MCF 10A (cell line): ENCODE results near the gene SETBP1. TPM values are rescaled to one million over a fixed set of nuclear protein-coding genes. Genes with fewer than 3 reads are reported as not detected.

Experiments
- BruUV-seq: library from RNA; stranded (reverse); fragments of 400-500 nt; replicated peaks from 2 replicates; lab custom pipeline; 2021; lab: Mats Ljungman, UMichigan
- CTCF ChIA-PET: fragments of 300-600 bp; sonication (Branson Sonifier 250); formaldehyde crosslinking; extraction: SDS; loops from one replicate; lab custom pipeline; 2021; ENCODE audit warnings: antibody characterized with exemption, inconsistent platforms; lab: Yijun Ruan, JAX
- POLR2A ChIA-PET: fragments of 300-600, 350-650 bp; sonication (Branson Sonifier 250); formaldehyde crosslinking; extraction: SDS; loops from one replicate; lab custom pipeline; 2020; ENCODE audit warnings: antibody characterized with exemption, inconsistent platforms; lab: Yijun Ruan, JAX
- DNase-seq: peaks from one replicate; pipeline ENCODE4 v3.0.0-alpha.2; 2018; ENCODE audit not compliant: unreplicated experiment
- H3K27ac Mint-ChIP-seq: one replicate; pipeline ENCODE4 v1.8.0; 2022; ENCODE audit warnings: mild to moderate bottlenecking, low read depth, mixed read lengths; ENCODE audit not compliant: unreplicated experiment
- H3K27me3 Mint-ChIP-seq: one replicate; pipeline ENCODE4 v1.8.0; 2022; ENCODE audit warnings: mixed read lengths; ENCODE audit not compliant: insufficient read depth, unreplicated experiment
- H3K36me3 Mint-ChIP-seq: one replicate; pipeline ENCODE4 v1.8.0; 2022; ENCODE audit warnings: mild to moderate bottlenecking, moderate library complexity, mixed read lengths; ENCODE audit not compliant: insufficient read depth, unreplicated experiment
- H3K4me1 Mint-ChIP-seq: one replicate; pipeline ENCODE4 v1.8.0; 2022; ENCODE audit warnings: mixed read lengths; ENCODE audit not compliant: insufficient read depth, unreplicated experiment
- H3K4me3 Mint-ChIP-seq: one replicate; pipeline ENCODE4 v1.8.0; 2022; ENCODE audit warnings: mild to moderate bottlenecking, moderate library complexity, mixed read lengths; ENCODE audit not compliant: unreplicated experiment
- H3K9me3 Mint-ChIP-seq: one replicate; pipeline ENCODE4 v1.8.0; 2022; ENCODE audit warnings: mixed read lengths; ENCODE audit not compliant: unreplicated experiment
- CTCF ChIP-seq: fragments of 200-600 bp; IDR thresholded peaks from one replicate; pipeline ENCODE4 v1.8.0; 2022; ENCODE audit warnings: antibody characterized with exemption, mild to moderate bottlenecking; ENCODE audit not compliant: unreplicated experiment
- intact Hi-C: fragments of 100-400 bp; cut with micrococcal nuclease; formaldehyde crosslinking; loops from 2 replicates; pipeline ENCODE4 v1.14.1; 2022
- total RNA-seq: library from RNA; stranded (reverse); gene quantifications from 2 replicates; pipeline ENCODE4 v1.2.3, GENCODE V29; 2022

SETBP1 gene
- total RNA-seq, 1 experiment from 2014 or later = 4.8 TPM

- Mint-ChIP-seq H3K27ac (no peak overlapping the region), H3K36me3 (no peaks in the 10 kb centered on the region), H3K4me1 (peaks cover 18% of the 10 kb centered on the region), H3K9me3 (no peaks in the 10 kb centered on the region), H3K27me3 (no peaks in the 10 kb centered on the region), H3K4me3 (no peak overlapping the region)
- no TSS peak for BruUV-seq
- TF ChIP-seq CTCF = no peak
- intact Hi-C loops = no loop called here
- ChIA-PET POLR2A (no interaction called here), CTCF (interaction anchor here (0.9 to 1.1 kb wide), 2 partner anchors 16 to 419 kb away, joined by 4 to 5 read pairs; no protein-coding TSS in a partner anchor)
- no peak for DNase-seq
Observed at GRCh38 chr18:44793194-44793593, 112.5 kb downstream of the SETBP1 start.

- Mint-ChIP-seq H3K27me3 (no peaks in the 10 kb centered on the region), H3K9me3 (no peaks in the 10 kb centered on the region), H3K27ac (no peak overlapping the region), H3K4me1 (peaks cover 18% of the 10 kb centered on the region), H3K36me3 (no peaks in the 10 kb centered on the region), H3K4me3 (no peak overlapping the region)
- BruUV-seq = no TSS peak
- intact Hi-C loops = no loop called here
- ChIA-PET CTCF (interaction anchor here (1.1 kb wide), 1 partner anchor 419 kb away, joined by 5 read pairs; no protein-coding TSS in a partner anchor), POLR2A (no interaction called here)
- DNase-seq = no peak
- TF ChIP-seq CTCF = no peak
Observed at GRCh38 chr18:44793685-44794084, 113.0 kb downstream of the SETBP1 start.

GRCh38 chr18:44795241-44795640 is 114.6 kb downstream of the SETBP1 start:
- Mint-ChIP-seq H3K36me3 (no peaks in the 10 kb centered on the region), H3K9me3 (peaks cover 2% of the 10 kb centered on the region), H3K27me3 (no peaks in the 10 kb centered on the region), H3K27ac (no peak overlapping the region), H3K4me1 (peaks cover 6% of the 10 kb centered on the region), H3K4me3 (no peak overlapping the region)
- CTCF ChIA-PET = interaction anchor here (0.7 kb wide), 1 partner anchor 11 kb away, joined by 3 read pairs; no protein-coding TSS in a partner anchor
- intact Hi-C loops = no loop called here
- DNase-seq = no peak
- POLR2A ChIA-PET = no interaction called here
- TF ChIP-seq CTCF = no peak
- no TSS peak for BruUV-seq

- peaks cover 7% of the 10 kb centered on the region for H3K9me3 Mint-ChIP-seq
- no peak overlapping the region for H3K27ac Mint-ChIP-seq
- no peak for DNase-seq
- no peak for TF ChIP-seq CTCF
- no peaks in the 10 kb centered on the region for H3K27me3 Mint-ChIP-seq
- BruUV-seq = no TSS peak
- H3K4me1 Mint-ChIP-seq = peaks cover 6% of the 10 kb centered on the region
- no peaks in the 10 kb centered on the region for H3K36me3 Mint-ChIP-seq
- H3K4me3 Mint-ChIP-seq = no peak overlapping the region
- intact Hi-C loops = no loop called here
- POLR2A ChIA-PET = interaction anchor here (0.6 to 0.7 kb wide), 2 partner anchors 23 to 284 kb away, joined by 3 to 4 read pairs; no protein-coding TSS in a partner anchor
- CTCF ChIA-PET = interaction anchor here (0.5 to 0.6 kb wide), 4 partner anchors 8 to 177 kb away, joined by 3 to 6 read pairs (median 3); no protein-coding TSS in a partner anchor
Observed at GRCh38 chr18:44796429-44797428, 116.0 kb downstream of the SETBP1 start.
